HepG2 (cell line): ENCODE measurements around the gene PCYT2. TPM values are rescaled to one million over a fixed set of nuclear protein-coding genes. Genes with fewer than 3 reads are reported as not detected.

Experiments
- CENPT ChIP-seq: sonication (generic); formaldehyde crosslinking; IDR thresholded peaks from 2 replicates; pipeline ENCODE4 v1.8.0; 2022; ENCODE audit warnings: low read depth, mild to moderate bottlenecking, moderate library complexity, missing genetic modification reagents
- ETV5 ChIP-seq: IDR thresholded peaks from 2 replicates; pipeline ENCODE4 v1.6.1; 2018; ENCODE audit warnings: missing biosample characterization, missing genetic modification reagents, inconsistent platforms, borderline replicate concordance
- ETV6 ChIP-seq: sonication (generic); formaldehyde crosslinking; conservative IDR thresholded peaks from 2 replicates; pipeline ENCODE4 v1.4.0; 2020; ENCODE audit warnings: missing genetic modification reagents
- FOSL2 ChIP-seq: sonication (generic); formaldehyde crosslinking; IDR thresholded peaks from 2 replicates; pipeline ENCODE4 v1.4.0; 2020; ENCODE audit warnings: missing genetic modification reagents
- HMG20A ChIP-seq: IDR thresholded peaks from 2 replicates; pipeline ENCODE4 v1.6.1; 2016; ENCODE audit warnings: borderline replicate concordance
- IKZF1 ChIP-seq: fragments of 450-650 bp; IDR thresholded peaks from 2 replicates; pipeline ENCODE4 v1.7.1; 2016
- JUN ChIP-seq: sonication (generic); formaldehyde crosslinking; IDR thresholded peaks from 2 replicates; pipeline ENCODE4 v1.4.0; 2020; ENCODE audit warnings: mild to moderate bottlenecking, missing genetic modification reagents
- MAFG ChIP-seq: sonication (generic); formaldehyde crosslinking; IDR thresholded peaks from 2 replicates; pipeline ENCODE4 v1.5.1; 2020; ENCODE audit warnings: mild to moderate bottlenecking, missing genetic modification reagents
- NAIF1 ChIP-seq: sonication (generic); formaldehyde crosslinking; IDR thresholded peaks from 2 replicates; pipeline ENCODE4 v1.5.0; 2020; ENCODE audit warnings: mild to moderate bottlenecking, missing genetic modification reagents, borderline replicate concordance
- POLR2A ChIP-seq, 2 experiments: IDR thresholded peaks; 2 replicates each; pipeline ENCODE4 v1.6.1; 2011; ENCODE audit warnings: low read depth in 2 of 2, low read length in 2 of 2, mild to moderate bottlenecking in 1 of 2, moderate library complexity in 1 of 2; ENCODE audit not compliant: insufficient read depth in 1 of 2
- RBFOX2 ChIP-seq: fragments of 200-400 bp; formaldehyde crosslinking; IDR thresholded peaks from 2 replicates; pipeline ENCODE4 v1.6.1; 2017; ENCODE audit warnings: low read depth, mild to moderate bottlenecking, low read length
- SIN3A ChIP-seq: IDR thresholded peaks from 2 replicates; pipeline ENCODE4 v1.6.1; 2011; ENCODE audit warnings: low read depth, mild to moderate bottlenecking, control low read depth, low read length, borderline replicate concordance
- U2AF1 ChIP-seq: fragments of 200-400 bp; formaldehyde crosslinking; optimal IDR thresholded peaks from 2 replicates; pipeline ENCODE3; 2017; ENCODE audit warnings: mild to moderate bottlenecking, low read depth, low read length
- ZBTB38 ChIP-seq: sonication (generic); formaldehyde crosslinking; IDR thresholded peaks from 2 replicates; pipeline ENCODE4 v1.5.1; 2020; ENCODE audit warnings: mild to moderate bottlenecking, missing genetic modification reagents
- ZNF17 ChIP-seq: sonication (generic); formaldehyde crosslinking; IDR thresholded peaks from 2 replicates; pipeline ENCODE4 v1.5.0; 2020; ENCODE audit warnings: mild to moderate bottlenecking, missing genetic modification reagents
- ZNF274 ChIP-seq: sonication (generic); formaldehyde crosslinking; IDR thresholded peaks from 2 replicates; pipeline ENCODE4 v1.5.1; 2020; ENCODE audit warnings: mild to moderate bottlenecking, missing genetic modification reagents
- ZNF296 ChIP-seq: sonication (generic); formaldehyde crosslinking; conservative IDR thresholded peaks from 2 replicates; pipeline ENCODE4 v1.5.0; 2020; ENCODE audit warnings: mild to moderate bottlenecking, missing genetic modification reagents
- ZNF333 ChIP-seq: sonication (generic); formaldehyde crosslinking; IDR thresholded peaks from 2 replicates; pipeline ENCODE4 v1.4.0; 2020; ENCODE audit warnings: mild to moderate bottlenecking, missing genetic modification reagents, borderline replicate concordance
- ZNF552 ChIP-seq: sonication (generic); formaldehyde crosslinking; IDR thresholded peaks from 2 replicates; pipeline ENCODE4 v1.9.0; 2022; ENCODE audit warnings: missing genetic modification reagents, mild to moderate bottlenecking, borderline replicate concordance
- ZNF598 ChIP-seq: sonication (generic); formaldehyde crosslinking; IDR thresholded peaks from 2 replicates; pipeline ENCODE4 v1.5.1; 2020; ENCODE audit warnings: mild to moderate bottlenecking, missing genetic modification reagents, borderline replicate concordance
- ZNF703 ChIP-seq: sonication (generic); formaldehyde crosslinking; IDR thresholded peaks from 2 replicates; pipeline ENCODE4 v1.5.1; 2020; ENCODE audit warnings: missing genetic modification reagents, mild to moderate bottlenecking, moderate library complexity, borderline replicate concordance
- polyA plus RNA-seq, 8 experiments: library from polyadenylated mRNA; depleted of rRNA in 3 of 8; stranded (reverse) in 7 of 8; unstranded in 1 of 8; fragments of >200 nt; fragmentation: Illumina TruSeq in 4 of 8; extraction: Trizol in 4 of 8; gene quantifications; 2 replicates each; pipeline versions ENCODE4 v1.2.1 to v1.2.3, GENCODE V29; 2011 to 2016; ENCODE audit warnings: low read depth in 4 of 8, missing spikeins in 1 of 8, mixed read lengths in 1 of 8; ENCODE audit not compliant: insufficient read depth in 1 of 8
- total RNA-seq, 5 experiments: library from RNA; depleted of rRNA; stranded (reverse); fragments of >200 nt; fragmentation: Illumina TruSeq; extraction: Trizol; gene quantifications; 2 replicates each; pipeline ENCODE4 v1.2.3, GENCODE V29; 2016; ENCODE audit warnings: low read depth in 1 of 5
- TF ChIP-seq, protein P1 (sequence below): IDR thresholded peaks from 2 replicates; pipeline ENCODE4 v1.6.1; 2016; ENCODE audit warnings: missing compliant biosample characterization, missing genetic modification reagents, borderline replicate concordance
- TF ChIP-seq, protein P2 (sequence below): sonication (generic); formaldehyde crosslinking; IDR thresholded peaks from 2 replicates; pipeline ENCODE4 v1.9.0; 2021; ENCODE audit warnings: missing genetic modification reagents, mild to moderate bottlenecking, borderline replicate concordance
- TF ChIP-seq, protein P3 (sequence below): sonication (generic); formaldehyde crosslinking; IDR thresholded peaks from 2 replicates; pipeline ENCODE4 v1.5.1; 2020; ENCODE audit warnings: mild to moderate bottlenecking, missing genetic modification reagents
- TF ChIP-seq, protein P4 (sequence below): sonication (generic); formaldehyde crosslinking; IDR thresholded peaks from 2 replicates; pipeline ENCODE4 v1.4.0; 2020; ENCODE audit warnings: missing genetic modification reagents, low read depth, mild to moderate bottlenecking, borderline replicate concordance

The PCYT2 gene
- total and polyA plus RNA-seq, 2 of the 13 experiments (the other 11 are each of a cell fraction or from before 2014, with no cell fraction given): 147 to 297 TPM

DNA sequence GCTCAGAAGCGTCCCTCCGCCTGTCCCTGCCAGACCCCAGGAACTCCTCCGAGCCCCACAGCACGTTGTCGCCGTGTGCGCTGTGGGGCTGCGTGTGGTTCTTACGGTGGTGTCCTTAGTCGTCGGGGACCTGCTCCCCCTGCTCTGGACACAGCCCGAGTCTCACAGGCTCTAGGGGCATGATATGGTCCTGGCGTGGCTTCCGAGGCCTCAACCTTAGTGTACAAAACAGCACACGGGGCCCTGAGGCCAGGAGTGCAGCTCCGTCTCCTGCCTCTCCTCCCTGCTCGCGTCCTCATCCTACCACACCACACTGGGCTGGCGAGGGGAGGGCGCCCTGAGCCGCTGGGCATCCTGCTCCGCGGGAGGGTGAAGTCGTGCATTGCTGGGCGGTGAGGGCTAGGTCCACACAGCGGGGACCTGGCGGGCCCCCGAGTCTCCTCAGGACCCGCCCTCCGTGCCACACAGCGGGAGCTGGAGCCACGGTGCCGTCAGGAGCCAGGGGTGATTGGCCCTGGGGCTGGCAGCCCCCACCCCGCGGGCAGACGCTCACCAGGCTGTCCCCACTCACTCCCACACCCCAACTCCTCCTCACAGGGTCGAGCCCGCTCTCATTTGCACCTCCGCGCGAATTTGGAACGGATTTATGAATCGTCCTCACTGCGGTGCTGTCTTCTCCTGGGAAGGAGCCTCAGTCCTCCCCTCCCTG is 17.5 kb upstream of the PCYT2 start (continued):
- TF ChIP-seq, protein P1, sequence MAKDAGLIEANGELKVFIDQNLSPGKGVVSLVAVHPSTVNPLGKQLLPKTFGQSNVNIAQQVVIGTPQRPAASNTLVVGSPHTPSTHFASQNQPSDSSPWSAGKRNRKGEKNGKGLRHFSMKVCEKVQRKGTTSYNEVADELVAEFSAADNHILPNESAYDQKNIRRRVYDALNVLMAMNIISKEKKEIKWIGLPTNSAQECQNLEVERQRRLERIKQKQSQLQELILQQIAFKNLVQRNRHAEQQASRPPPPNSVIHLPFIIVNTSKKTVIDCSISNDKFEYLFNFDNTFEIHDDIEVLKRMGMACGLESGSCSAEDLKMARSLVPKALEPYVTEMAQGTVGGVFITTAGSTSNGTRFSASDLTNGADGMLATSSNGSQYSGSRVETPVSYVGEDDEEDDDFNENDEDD (CRISPR knock-in tag): 0 out of 2 replicates have a peak, but pooled peaks have one; percentile 5
- TF ChIP-seq U2AF1 (no peak), FOSL2 (CRISPR knock-in tag) (no peak), SIN3A (no peak), ZNF552 (no peak), ETV6 (CRISPR knock-in tag) (no peak), ZNF17 (CRISPR knock-in tag) (no peak), ZNF598 (CRISPR knock-in tag) (peak; percentile 67; the same call in 1 of the 2 replicates), JUN (CRISPR knock-in tag) (no peak), POLR2A (IDR thresholded peaks at IDR 0.05; ENCODE audit: insufficient read depth in 1 of 2, low read depth in 2 of 2, low read length in 2 of 2) (peak in 1 of 2 experiments; percentile 28; a peak in 1 of 4 replicates), CENPT (peak; percentile 27; the same call in 1 of the 2 replicates), RBFOX2 (no peak), ETV5 (peak; percentile 21; the same call in 1 of the 2 replicates), HMG20A (CRISPR knock-in tag) (no peak), ZNF274 (peak; percentile 91; the same call in 1 of the 2 replicates), ZNF703 (CRISPR knock-in tag) (no peak), ZNF333 (0 out of 2 replicates have a peak, but pooled peaks have one; percentile 20), ZNF296 (CRISPR knock-in tag) (no peak; the same call in 1 of the 2 replicates), IKZF1 (no peak), ZBTB38 (CRISPR knock-in tag) (no peak; the same call in 1 of the 2 replicates), NAIF1 (CRISPR knock-in tag) (peak; percentile 39; the same call in 1 of the 2 replicates), MAFG (CRISPR knock-in tag) (no peak)
- TF ChIP-seq, protein P2, sequence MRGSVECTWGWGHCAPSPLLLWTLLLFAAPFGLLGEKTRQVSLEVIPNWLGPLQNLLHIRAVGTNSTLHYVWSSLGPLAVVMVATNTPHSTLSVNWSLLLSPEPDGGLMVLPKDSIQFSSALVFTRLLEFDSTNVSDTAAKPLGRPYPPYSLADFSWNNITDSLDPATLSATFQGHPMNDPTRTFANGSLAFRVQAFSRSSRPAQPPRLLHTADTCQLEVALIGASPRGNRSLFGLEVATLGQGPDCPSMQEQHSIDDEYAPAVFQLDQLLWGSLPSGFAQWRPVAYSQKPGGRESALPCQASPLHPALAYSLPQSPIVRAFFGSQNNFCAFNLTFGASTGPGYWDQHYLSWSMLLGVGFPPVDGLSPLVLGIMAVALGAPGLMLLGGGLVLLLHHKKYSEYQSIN: no peak
- TF ChIP-seq, protein P3, sequence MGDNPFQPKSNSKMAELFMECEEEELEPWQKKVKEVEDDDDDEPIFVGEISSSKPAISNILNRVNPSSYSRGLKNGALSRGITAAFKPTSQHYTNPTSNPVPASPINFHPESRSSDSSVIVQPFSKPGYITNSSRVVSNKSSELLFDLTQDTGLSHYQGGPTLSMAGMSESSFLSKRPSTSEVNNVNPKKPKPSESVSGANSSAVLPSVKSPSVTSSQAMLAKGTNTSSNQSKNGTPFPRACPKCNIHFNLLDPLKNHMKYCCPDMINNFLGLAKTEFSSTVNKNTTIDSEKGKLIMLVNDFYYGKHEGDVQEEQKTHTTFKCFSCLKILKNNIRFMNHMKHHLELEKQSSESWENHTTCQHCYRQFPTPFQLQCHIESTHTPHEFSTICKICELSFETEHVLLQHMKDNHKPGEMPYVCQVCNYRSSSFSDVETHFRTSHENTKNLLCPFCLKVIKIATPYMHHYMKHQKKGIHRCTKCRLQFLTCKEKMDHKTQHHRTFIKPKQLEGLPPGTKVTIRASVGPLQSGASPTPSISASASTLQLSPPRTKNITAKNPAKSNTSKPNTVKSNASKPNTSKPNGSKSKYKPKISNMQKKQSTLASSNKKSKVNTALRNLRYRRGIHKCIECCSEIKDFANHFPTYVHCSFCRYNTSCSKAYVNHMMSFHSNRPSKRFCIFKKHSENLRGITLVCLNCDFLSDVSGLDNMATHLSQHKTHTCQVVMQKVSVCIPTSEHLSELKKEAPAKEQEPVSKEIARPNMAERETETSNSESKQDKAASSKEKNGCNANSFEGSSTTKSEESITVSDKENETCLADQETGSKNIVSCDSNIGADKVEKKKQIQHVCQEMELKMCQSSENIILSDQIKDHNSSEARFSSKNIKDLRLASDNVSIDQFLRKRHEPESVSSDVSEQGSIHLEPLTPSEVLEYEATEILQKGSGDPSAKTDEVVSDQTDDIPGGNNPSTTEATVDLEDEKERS (CRISPR knock-in tag): peak; percentile 2; the same call in 1 of the 2 replicates
- TF ChIP-seq, protein P4, sequence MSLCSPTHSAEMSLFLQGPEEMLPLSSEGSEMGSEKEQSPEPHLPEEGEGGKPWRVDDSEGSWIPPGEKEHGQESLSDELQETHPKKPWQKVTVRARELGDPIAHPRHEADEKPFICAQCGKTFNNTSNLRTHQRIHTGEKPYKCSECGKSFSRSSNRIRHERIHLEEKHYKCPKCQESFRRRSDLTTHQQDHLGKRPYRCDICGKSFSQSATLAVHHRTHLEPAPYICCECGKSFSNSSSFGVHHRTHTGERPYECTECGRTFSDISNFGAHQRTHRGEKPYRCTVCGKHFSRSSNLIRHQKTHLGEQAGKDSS (CRISPR knock-in tag): peak; percentile 25; the same call in 1 of the 2 replicates
